Transverse colon (tissue), 4 donors: ENCODE measurements around the gene GALNT10. TPM values are rescaled to one million over a fixed set of nuclear protein-coding genes. Genes with fewer than 3 reads are reported as not detected.

Experiments
- DNase-seq: peaks from one replicate; pipeline ENCODE4 v3.0.0-alpha.2; 2019
- H3K27ac ChIP-seq, 4 donors: fragments of 200-600 bp; sonication (generic); 2 replicates each; pipeline ENCODE4 v1.5.1; 2016 to 2018; ENCODE audit warnings: inconsistent platforms in 4 of 4
- H3K27me3 ChIP-seq: fragments of 200-600 bp; sonication (generic); 2 replicates; pipeline ENCODE4 v1.5.1; 2017; ENCODE audit warnings: inconsistent platforms
- H3K36me3 ChIP-seq, 4 donors: fragments of 200-600 bp; sonication (generic); 2 replicates each; pipeline ENCODE4 v1.5.1; 2017 to 2019; ENCODE audit warnings: inconsistent platforms in 4 of 4
- H3K4me1 ChIP-seq, 4 donors: fragments of 200-600 bp; sonication (generic); 2 replicates each; pipeline ENCODE4 v1.5.1; 2017 to 2020; ENCODE audit warnings: inconsistent platforms in 4 of 4
- H3K4me3 ChIP-seq, 4 donors: fragments of 200-600 bp; sonication (generic); 1 replicate in 1 of 4; 2 replicates in 3 of 4; pipeline versions ENCODE4 v1.5.1 to v1.6.1; 2017 to 2019; ENCODE audit warnings: inconsistent platforms in 4 of 4
- H3K9me3 ChIP-seq, 2 donors: fragments of 200-600 bp; sonication (generic); 2 replicates each; pipeline ENCODE4 v1.5.1; 2017 to 2019; ENCODE audit warnings: inconsistent platforms in 2 of 2
- EP300 ChIP-seq: sonication (generic); formaldehyde crosslinking; IDR thresholded peaks from one replicate; pipeline ENCODE4 v1.6.1; 2017; ENCODE audit warnings: antibody characterized with exemption, low read depth
- POLR2A ChIP-seq: fragments of 450-650 bp; IDR thresholded peaks from one replicate; pipeline ENCODE4 v1.6.1; 2016; ENCODE audit warnings: antibody characterized with exemption, mild to moderate bottlenecking, moderate library complexity
- POLR2AphosphoS5 ChIP-seq, 3 donors: sonication (generic); formaldehyde crosslinking; IDR thresholded peaks; one replicate each; pipeline ENCODE4 v1.6.1; 2016; ENCODE audit warnings: antibody characterized with exemption in 3 of 3
- WGBS, 2 donors: methylation state at CpG; one replicate each; pipeline ENCODE4 v1.1.5; 2018; ENCODE audit warnings: low coverage in 1 of 2; 5-methylcytosine and 5-hydroxymethylcytosine counted together
- in situ Hi-C, 4 donors: fragments of 200-750 bp; cut with MboI; loops; one replicate each; pipeline versions ENCODE4 v1.15.0 to v1.15.1; 2017; ENCODE audit warnings: low sequenced_read_pairs in 3 of 4, low pct_ligation_motif_present in 1 of 4, low pct_unique_long_range_greater_than_20kb in 1 of 4
- intact Hi-C: fragments of 100-400 bp; cut with DNase I; formaldehyde crosslinking; loops from one replicate; pipeline ENCODE4 v1.15.1; 2023; ENCODE audit warnings: low total_unique reads
- total RNA-seq, 4 donors: library from RNA; depleted of rRNA; stranded (reverse); fragments of >200 nt; gene quantifications; one replicate each; pipeline ENCODE4 v1.1.0, GENCODE V29; 2016
- TF ChIP-seq, protein P1 (sequence below), 5 experiments: fragments of 200-600 bp in 3 of 5; fragments of 450-650 bp in 2 of 5; sonication (generic) in 3 of 5; IDR thresholded peaks; 1 replicate in 2 of 5; 2 replicates in 3 of 5; pipeline ENCODE4 v1.5.1; 2016 to 2017; ENCODE audit warnings: antibody characterized with exemption in 5 of 5, inconsistent platforms in 3 of 5, mild to moderate bottlenecking in 2 of 5, moderate library complexity in 1 of 5

GALNT10 gene
- total RNA-seq, 4 donors from 2014 or later = 18.7 to 142 (median 39.3) TPM

DNA sequence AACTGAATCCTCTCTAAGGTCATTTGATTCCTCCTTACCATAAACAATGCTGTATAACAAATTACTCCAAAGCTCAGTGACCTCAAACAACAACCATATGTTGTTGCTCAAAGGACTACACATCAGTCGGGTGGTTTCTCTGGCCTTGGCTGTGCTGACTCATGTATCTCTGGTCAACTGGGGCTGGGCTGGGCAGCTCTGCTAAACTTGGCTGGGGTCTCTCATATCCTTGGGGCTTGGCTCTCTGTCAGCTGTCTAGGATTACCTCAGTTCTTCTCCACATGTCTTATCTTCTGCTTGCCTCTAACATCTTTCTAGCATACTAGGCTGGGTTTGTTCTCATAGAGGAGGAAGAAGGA lies 86.4 kb downstream of the GALNT10 start:
- Histone ChIP-seq H3K4me1 (peaks cover 17 to 46% (median 23%) of the 10 kb centered on the region in 4 donors), H3K36me3 (no peaks in the 10 kb centered on the region), H3K4me3 (no peak overlapping the region), H3K9me3 (no peaks in the 10 kb centered on the region), H3K27me3 (no peaks in the 10 kb centered on the region), H3K27ac (peak overlapping the region; percentile 4 to 32 (median 29))
- TF ChIP-seq, protein P1, sequence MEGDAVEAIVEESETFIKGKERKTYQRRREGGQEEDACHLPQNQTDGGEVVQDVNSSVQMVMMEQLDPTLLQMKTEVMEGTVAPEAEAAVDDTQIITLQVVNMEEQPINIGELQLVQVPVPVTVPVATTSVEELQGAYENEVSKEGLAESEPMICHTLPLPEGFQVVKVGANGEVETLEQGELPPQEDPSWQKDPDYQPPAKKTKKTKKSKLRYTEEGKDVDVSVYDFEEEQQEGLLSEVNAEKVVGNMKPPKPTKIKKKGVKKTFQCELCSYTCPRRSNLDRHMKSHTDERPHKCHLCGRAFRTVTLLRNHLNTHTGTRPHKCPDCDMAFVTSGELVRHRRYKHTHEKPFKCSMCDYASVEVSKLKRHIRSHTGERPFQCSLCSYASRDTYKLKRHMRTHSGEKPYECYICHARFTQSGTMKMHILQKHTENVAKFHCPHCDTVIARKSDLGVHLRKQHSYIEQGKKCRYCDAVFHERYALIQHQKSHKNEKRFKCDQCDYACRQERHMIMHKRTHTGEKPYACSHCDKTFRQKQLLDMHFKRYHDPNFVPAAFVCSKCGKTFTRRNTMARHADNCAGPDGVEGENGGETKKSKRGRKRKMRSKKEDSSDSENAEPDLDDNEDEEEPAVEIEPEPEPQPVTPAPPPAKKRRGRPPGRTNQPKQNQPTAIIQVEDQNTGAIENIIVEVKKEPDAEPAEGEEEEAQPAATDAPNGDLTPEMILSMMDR (IDR thresholded peaks at IDR 0.05) = no peak
- TF ChIP-seq POLR2AphosphoS5 (IDR thresholded peaks at IDR 0.05) (no peak), EP300 (no peak), POLR2A (no peak)
- intact Hi-C loops (no loop called here), in situ Hi-C loops (no loop called here)
- 23 to 60% methylated on average over 1 of the region's 1 CpG for WGBS, 2 donors
- DNase-seq = peak; percentile 30

- H3K4me1 ChIP-seq = peaks cover 16 to 43% (median 23%) of the 10 kb centered on the region in 4 donors
- intact Hi-C loops = no loop called here
- H3K27ac ChIP-seq = peak overlapping the region; percentile 4 to 31 (median 26)
- H3K36me3 ChIP-seq = no peaks in the 10 kb centered on the region
- DNase-seq = no peak
- WGBS, 2 donors = 33 to 48% methylated on average over 1 of the region's 1 CpG
- H3K27me3 ChIP-seq = no peaks in the 10 kb centered on the region
- H3K4me3 ChIP-seq = no peak overlapping the region
- H3K9me3 ChIP-seq = no peaks in the 10 kb centered on the region
- TF ChIP-seq, protein P1 (IDR thresholded peaks at IDR 0.05) = no peak
- TF ChIP-seq POLR2A (no peak), EP300 (no peak)
- in situ Hi-C loops = no loop called here
Observed at GRCh38 chr5:154277499-154277898, 87.0 kb downstream of the GALNT10 start.

DNA sequence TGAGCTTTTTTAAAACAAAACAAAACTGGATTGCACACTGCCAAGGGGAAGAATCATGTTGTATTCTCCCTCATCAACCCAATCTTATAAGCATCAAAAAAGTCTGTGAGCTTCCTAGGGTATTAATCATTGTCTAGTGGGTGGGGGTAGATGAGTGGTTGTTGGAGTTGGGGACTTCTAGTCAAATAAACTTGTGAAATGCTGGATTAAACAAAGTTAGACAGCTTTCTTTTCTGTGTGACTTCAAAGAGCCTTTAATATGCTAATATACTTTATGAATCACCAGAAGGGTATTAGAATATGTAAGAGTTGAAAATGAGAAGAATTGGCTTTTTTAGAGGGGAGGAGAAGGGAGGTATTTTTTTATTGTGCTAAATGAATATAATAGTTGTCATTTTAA lies 87.7 kb downstream of the GALNT10 start:
- in situ Hi-C loops (no loop called here), intact Hi-C loops (no loop called here)
- no peaks in the 10 kb centered on the region for H3K36me3 ChIP-seq
- H3K27ac ChIP-seq = no peak overlapping the region
- TF ChIP-seq POLR2AphosphoS5 (IDR thresholded peaks at IDR 0.05) (no peak), POLR2A (no peak), EP300 (no peak)
- TF ChIP-seq, protein P1 (IDR thresholded peaks at IDR 0.05) = no peak
- peaks cover 9 to 36% (median 18%) of the 10 kb centered on the region in 4 donors for H3K4me1 ChIP-seq
- no peaks in the 10 kb centered on the region for H3K27me3 ChIP-seq
- no peaks in the 10 kb centered on the region for H3K9me3 ChIP-seq
- DNase-seq = no peak
- H3K4me3 ChIP-seq = no peak overlapping the region

- intact Hi-C loops (no loop called here), in situ Hi-C loops (no loop called here)
- Histone ChIP-seq H3K27me3 (no peaks in the 10 kb centered on the region), H3K36me3 (no peaks in the 10 kb centered on the region), H3K4me3 (no peak overlapping the region), H3K4me1 (peaks cover 1 to 29% (median 14%) of the 10 kb centered on the region in 4 donors), H3K27ac (no peak overlapping the region), H3K9me3 (no peaks in the 10 kb centered on the region)
- no peak for TF ChIP-seq POLR2AphosphoS5 (IDR thresholded peaks at IDR 0.05)
- TF ChIP-seq POLR2A = no peak
- TF ChIP-seq, protein P1 (IDR thresholded peaks at IDR 0.05) = no peak
- no peak for TF ChIP-seq EP300
- DNase-seq = no peak
Observed at GRCh38 chr5:154278908-154279307, 88.4 kb downstream of the GALNT10 start.
